Suprapubic skin (tissue), 4 donors: ENCODE results near the gene TCF23.
"Not testable (repeated sequence)": the region's sequence is repeated elsewhere in the genome, so short reads cannot be mapped to it uniquely, and the experiment has no call there.

Experiments
- CTCF ChIP-seq, 2 donors: fragments of 200-600 bp in 1 of 2; fragments of 450-650 bp in 1 of 2; sonication (generic) in 1 of 2; IDR thresholded peaks; one replicate each; pipeline ENCODE4 v1.5.1; 2016 to 2019; ENCODE audit warnings: antibody characterized with exemption in 2 of 2, mild to moderate bottlenecking in 1 of 2, moderate library complexity in 1 of 2
- EP300 ChIP-seq: sonication (generic); formaldehyde crosslinking; IDR thresholded peaks from one replicate; pipeline ENCODE4 v1.6.1; 2017; ENCODE audit warnings: antibody characterized with exemption
- POLR2A ChIP-seq, 2 donors: fragments of 450-650 bp; IDR thresholded peaks; one replicate each; pipeline ENCODE4 v1.6.1; 2017; ENCODE audit warnings: antibody characterized with exemption in 2 of 2, mild to moderate bottlenecking in 2 of 2, moderate library complexity in 2 of 2
- POLR2AphosphoS5 ChIP-seq, 3 donors: sonication (generic); formaldehyde crosslinking; IDR thresholded peaks; one replicate each; pipeline ENCODE4 v1.6.1; 2017; ENCODE audit warnings: antibody characterized with exemption in 3 of 3

- not testable (repeated sequence) for TF ChIP-seq POLR2AphosphoS5 (IDR thresholded peaks at IDR 0.05); CTCF (IDR thresholded peaks at IDR 0.05); EP300; POLR2A (IDR thresholded peaks at IDR 0.05)
Measured at GRCh38 chr2:27110603-27111352, 38.0 kb upstream of the TCF23 start.
